Measurements from ENCODE around the gene CALM1. TPM values are rescaled to one million over a fixed set of nuclear protein-coding genes. Genes with fewer than 3 reads are reported as not detected.
"Not testable (repeated sequence)": the region's sequence is repeated elsewhere in the genome, so short reads cannot be mapped to it uniquely, and the experiment has no call there.

Gene CALM1
- polyA plus RNA-seq, 2 donors, result 487 to 518 TPM

GRCh38 chr14:90394782-90395181 is 2.0 kb upstream of the CALM1 start:
- 95 to 97% methylated on average over 8 of the region's 8 CpGs for WGBS, 2 donors
- H3K27me3 ChIP-seq (ENCODE audit: control insufficient read depth in 1 of 2, insufficient read depth in 2 of 2, low read length in 2 of 2); H3K9me3 ChIP-seq (ENCODE audit: control insufficient read depth in 2 of 2, insufficient read depth in 1 of 2, low read depth in 1 of 2, low read length in 1 of 2); H3K4me3 ChIP-seq (ENCODE audit: low read depth in 1 of 2, low read length in 2 of 2); H3K4me1 ChIP-seq (ENCODE audit: control insufficient read depth in 2 of 2, insufficient read depth in 2 of 2, low read length in 1 of 2); H3K36me3 ChIP-seq (ENCODE audit: control insufficient read depth in 2 of 2, insufficient read depth in 2 of 2, low read length in 1 of 2); H3K27ac ChIP-seq (ENCODE audit: low read depth in 2 of 2, low read length in 1 of 2): not testable (repeated sequence)

- Histone ChIP-seq H3K9me3 (ENCODE audit: control insufficient read depth in 2 of 2, insufficient read depth in 1 of 2, low read depth in 1 of 2, low read length in 1 of 2) (no peaks in the 10 kb centered on the region), H3K4me3 (ENCODE audit: low read depth in 1 of 2, low read length in 2 of 2) (peak overlapping the region; percentile 91 to 99), H3K4me1 (ENCODE audit: control insufficient read depth in 2 of 2, insufficient read depth in 2 of 2, low read length in 1 of 2) (peaks cover 0 to 2% of the 10 kb centered on the region in 2 donors), H3K27ac (ENCODE audit: low read depth in 2 of 2, low read length in 1 of 2) (peak overlapping the region; percentile 95 to 97), H3K36me3 (ENCODE audit: control insufficient read depth in 2 of 2, insufficient read depth in 2 of 2, low read length in 1 of 2) (peaks cover 6 to 13% of the 10 kb centered on the region in 2 donors), H3K27me3 (ENCODE audit: control insufficient read depth in 1 of 2, insufficient read depth in 2 of 2, low read length in 2 of 2) (no peaks in the 10 kb centered on the region)
- WGBS, 2 donors, result 0 to 1% methylated on average over 34 to 88 of the region's 89 CpGs
These were observed 841 bp downstream of the CALM1 start for GRCh38 chr14:90397425-90398314.

GRCh38 chr14:90398315-90398839 is 1.5 kb downstream of the CALM1 start:
- peak overlapping the region; percentile 91 to 99 for H3K4me3 ChIP-seq (ENCODE audit: low read depth in 1 of 2, low read length in 2 of 2)
- 1 to 2% methylated on average over 27 to 35 of the region's 35 CpGs for whole genome bisulfite sequencing, 2 donors
- no peaks in the 10 kb centered on the region for H3K9me3 ChIP-seq (ENCODE audit: control insufficient read depth in 2 of 2, insufficient read depth in 1 of 2, low read depth in 1 of 2, low read length in 1 of 2)
- H3K4me1 ChIP-seq (ENCODE audit: control insufficient read depth in 2 of 2, insufficient read depth in 2 of 2, low read length in 1 of 2), result peaks cover 0 to 2% of the 10 kb centered on the region in 2 donors
- H3K27me3 ChIP-seq (ENCODE audit: control insufficient read depth in 1 of 2, insufficient read depth in 2 of 2, low read length in 2 of 2), result no peaks in the 10 kb centered on the region
- H3K36me3 ChIP-seq (ENCODE audit: control insufficient read depth in 2 of 2, insufficient read depth in 2 of 2, low read length in 1 of 2), result peaks cover 6 to 14% of the 10 kb centered on the region in 2 donors
- H3K27ac ChIP-seq (ENCODE audit: low read depth in 2 of 2, low read length in 1 of 2), result peak overlapping the region; percentile 95 to 97

GRCh38 chr14:90398841-90399540 is 2.2 kb downstream of the CALM1 start:
- H3K4me1 ChIP-seq (ENCODE audit: control insufficient read depth in 2 of 2, insufficient read depth in 2 of 2, low read length in 1 of 2), result peaks cover 0 to 2% of the 10 kb centered on the region in 2 donors
- 20% methylated on average over 8 of the region's 8 CpGs for WGBS, 2 donors

GRCh38 chr14:90399541-90400444 is 3.0 kb downstream of the CALM1 start:
- Histone ChIP-seq H3K36me3 (ENCODE audit: control insufficient read depth in 2 of 2, insufficient read depth in 2 of 2, low read length in 1 of 2) (peaks cover 11 to 17% of the 10 kb centered on the region in 2 donors), H3K4me3 (ENCODE audit: low read depth in 1 of 2, low read length in 2 of 2) (peak overlapping the region in 1 of 2 donors; percentile 91), H3K27me3 (ENCODE audit: control insufficient read depth in 1 of 2, insufficient read depth in 2 of 2, low read length in 2 of 2) (no peaks in the 10 kb centered on the region), H3K9me3 (ENCODE audit: control insufficient read depth in 2 of 2, insufficient read depth in 1 of 2, low read depth in 1 of 2, low read length in 1 of 2) (no peaks in the 10 kb centered on the region), H3K4me1 (ENCODE audit: control insufficient read depth in 2 of 2, insufficient read depth in 2 of 2, low read length in 1 of 2) (peaks cover 0 to 2% of the 10 kb centered on the region in 2 donors), H3K27ac (ENCODE audit: low read depth in 2 of 2, low read length in 1 of 2) (peak overlapping the region; percentile 77 to 86)
- WGBS, 2 donors, result 24 to 26% methylated on average over 14 of the region's 14 CpGs

More at GRCh38 chr14:90398841-90399540, 2.2 kb downstream of the CALM1 start:
- H3K9me3 ChIP-seq (ENCODE audit: control insufficient read depth in 2 of 2, insufficient read depth in 1 of 2, low read depth in 1 of 2, low read length in 1 of 2), result no peaks in the 10 kb centered on the region
- H3K27ac ChIP-seq (ENCODE audit: low read depth in 2 of 2, low read length in 1 of 2), result peak overlapping the region; percentile 86 to 97
- peak overlapping the region; percentile 91 to 99 for H3K4me3 ChIP-seq (ENCODE audit: low read depth in 1 of 2, low read length in 2 of 2)
- peaks cover 11 to 14% of the 10 kb centered on the region in 2 donors for H3K36me3 ChIP-seq (ENCODE audit: control insufficient read depth in 2 of 2, insufficient read depth in 2 of 2, low read length in 1 of 2)
- H3K27me3 ChIP-seq (ENCODE audit: control insufficient read depth in 1 of 2, insufficient read depth in 2 of 2, low read length in 2 of 2), result no peaks in the 10 kb centered on the region

- H3K36me3 ChIP-seq (ENCODE audit: control insufficient read depth in 2 of 2, insufficient read depth in 2 of 2, low read length in 1 of 2), result peaks cover 11 to 22% of the 10 kb centered on the region in 2 donors
- no peaks in the 10 kb centered on the region for H3K9me3 ChIP-seq (ENCODE audit: control insufficient read depth in 2 of 2, insufficient read depth in 1 of 2, low read depth in 1 of 2, low read length in 1 of 2)
- 67 to 68% methylated on average over 7 of the region's 7 CpGs for WGBS, 2 donors
- H3K27me3 ChIP-seq (ENCODE audit: control insufficient read depth in 1 of 2, insufficient read depth in 2 of 2, low read length in 2 of 2), result no peaks in the 10 kb centered on the region
- H3K4me1 ChIP-seq (ENCODE audit: control insufficient read depth in 2 of 2, insufficient read depth in 2 of 2, low read length in 1 of 2), result peaks cover 0 to 2% of the 10 kb centered on the region in 2 donors
- H3K4me3 ChIP-seq (ENCODE audit: low read depth in 1 of 2, low read length in 2 of 2), result no peak overlapping the region
- peak overlapping the region in 1 of 2 donors; percentile 45 for H3K27ac ChIP-seq (ENCODE audit: low read depth in 2 of 2, low read length in 1 of 2)
These were observed 4.2 kb downstream of the CALM1 start for GRCh38 chr14:90400904-90401561.

- Histone ChIP-seq H3K4me1 (ENCODE audit: control insufficient read depth in 2 of 2, insufficient read depth in 2 of 2, low read length in 1 of 2) (no peaks in the 10 kb centered on the region), H3K36me3 (ENCODE audit: control insufficient read depth in 2 of 2, insufficient read depth in 2 of 2, low read length in 1 of 2) (peaks cover 11 to 24% of the 10 kb centered on the region in 2 donors), H3K4me3 (ENCODE audit: low read depth in 1 of 2, low read length in 2 of 2) (no peak overlapping the region), H3K27me3 (ENCODE audit: control insufficient read depth in 1 of 2, insufficient read depth in 2 of 2, low read length in 2 of 2) (no peaks in the 10 kb centered on the region), H3K9me3 (ENCODE audit: control insufficient read depth in 2 of 2, insufficient read depth in 1 of 2, low read depth in 1 of 2, low read length in 1 of 2) (no peaks in the 10 kb centered on the region), H3K27ac (ENCODE audit: low read depth in 2 of 2, low read length in 1 of 2) (peak overlapping the region; percentile 20 to 45)
- 76 to 77% methylated on average over 7 of the region's 7 CpGs for WGBS, 2 donors
These were observed 5.2 kb downstream of the CALM1 start for GRCh38 chr14:90402016-90402415.

- H3K27ac ChIP-seq (ENCODE audit: low read depth in 2 of 2, low read length in 1 of 2), result peak overlapping the region in 1 of 2 donors; percentile 62
- 81 to 89% methylated on average over 2 of the region's 2 CpGs for WGBS, 2 donors
- no peaks in the 10 kb centered on the region for H3K27me3 ChIP-seq (ENCODE audit: control insufficient read depth in 1 of 2, insufficient read depth in 2 of 2, low read length in 2 of 2)
- H3K9me3 ChIP-seq (ENCODE audit: control insufficient read depth in 2 of 2, insufficient read depth in 1 of 2, low read depth in 1 of 2, low read length in 1 of 2), result no peaks in the 10 kb centered on the region
- H3K36me3 ChIP-seq (ENCODE audit: control insufficient read depth in 2 of 2, insufficient read depth in 2 of 2, low read length in 1 of 2), result peaks cover 11 to 24% of the 10 kb centered on the region in 2 donors
- no peaks in the 10 kb centered on the region for H3K4me1 ChIP-seq (ENCODE audit: control insufficient read depth in 2 of 2, insufficient read depth in 2 of 2, low read length in 1 of 2)
- no peak overlapping the region for H3K4me3 ChIP-seq (ENCODE audit: low read depth in 1 of 2, low read length in 2 of 2)
These were observed 6.2 kb downstream of the CALM1 start for GRCh38 chr14:90403065-90403464.
